Activated CD8-positive, alpha-beta memory T cell treated with anti-CD3 and anti-CD28 coated beads, Interleukin-2, amount 10 ng/mL, durations not matched to agents 7 days and 5 days (primary cell): Measurements from ENCODE around the gene DMBT1. TPM values are rescaled to one million over a fixed set of nuclear protein-coding genes. Genes with fewer than 3 reads are reported as not detected.

ENCODE experiments used
- ATAC-seq: fragments of 150-1000 bp; cut with Tn5 transposase; one replicate; pipeline ENCODE4 v1.10.0; 2021; ENCODE audit warnings: moderate library complexity
- CTCF ChIA-PET: fragments of 350-600 bp; sonication (Branson Sonifier 250); formaldehyde crosslinking; loops from one replicate; lab custom pipeline; 2021; ENCODE audit warnings: antibody characterized with exemption; lab: Charles Lee
- DNase-seq: peaks from one replicate; pipeline ENCODE4 v3.0.0-alpha.2; 2020
- H3K27ac Mint-ChIP-seq: one replicate; pipeline ENCODE4 v1.8.0; 2021; ENCODE audit warnings: mild to moderate bottlenecking, mixed read lengths
- H3K27me3 Mint-ChIP-seq: one replicate; pipeline ENCODE4 v1.8.0; 2021; ENCODE audit warnings: mixed read lengths
- H3K36me3 Mint-ChIP-seq: one replicate; pipeline ENCODE4 v1.8.0; 2021; ENCODE audit warnings: mild to moderate bottlenecking, mixed read lengths
- H3K4me1 Mint-ChIP-seq: one replicate; pipeline ENCODE4 v1.8.0; 2021; ENCODE audit warnings: mixed read lengths
- H3K4me3 Mint-ChIP-seq: one replicate; pipeline ENCODE4 v1.8.0; 2021; ENCODE audit warnings: mild to moderate bottlenecking, moderate library complexity, mixed read lengths
- H3K9me3 Mint-ChIP-seq: one replicate; pipeline ENCODE4 v1.8.0; 2022; ENCODE audit warnings: low read depth, mixed read lengths
- total RNA-seq, 2 experiments: library from RNA; stranded (reverse); gene quantifications; one replicate each; pipeline ENCODE4 v1.2.3, GENCODE V29; 2021

Gene DMBT1
- total RNA-seq, 2 experiments from 2014 or later = not detected

DNA sequence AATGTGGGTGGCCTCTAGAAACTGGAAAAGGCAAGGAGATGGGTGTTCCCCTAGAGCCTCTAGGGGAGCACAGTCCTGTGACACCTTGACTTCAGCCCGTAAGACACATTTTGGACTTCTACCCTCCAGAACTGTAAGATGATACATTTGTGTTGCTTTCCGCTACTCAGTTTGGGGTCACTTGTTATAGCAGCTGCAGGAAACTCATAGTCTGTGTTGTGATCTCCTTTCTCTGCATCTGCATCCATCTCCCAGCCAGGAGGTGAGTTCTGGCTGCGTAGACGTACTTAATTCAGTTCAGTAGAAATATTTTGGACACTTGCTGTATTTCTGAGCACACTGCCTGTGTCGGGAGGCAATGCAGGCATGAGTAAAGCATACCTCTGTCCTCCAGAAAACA lies 29.3 kb upstream of the DMBT1 start:
- DNase-seq (no peak), ATAC-seq (no peak)
- H3K27ac Mint-ChIP-seq = no peak overlapping the region
- H3K27me3 Mint-ChIP-seq = peaks cover 45% of the 10 kb centered on the region
- H3K4me1 Mint-ChIP-seq = peaks cover 16% of the 10 kb centered on the region
- no peak overlapping the region for H3K4me3 Mint-ChIP-seq
- no peaks in the 10 kb centered on the region for H3K9me3 Mint-ChIP-seq
- peaks cover 2% of the 10 kb centered on the region for H3K36me3 Mint-ChIP-seq
- CTCF ChIA-PET = no interaction called here

DNA sequence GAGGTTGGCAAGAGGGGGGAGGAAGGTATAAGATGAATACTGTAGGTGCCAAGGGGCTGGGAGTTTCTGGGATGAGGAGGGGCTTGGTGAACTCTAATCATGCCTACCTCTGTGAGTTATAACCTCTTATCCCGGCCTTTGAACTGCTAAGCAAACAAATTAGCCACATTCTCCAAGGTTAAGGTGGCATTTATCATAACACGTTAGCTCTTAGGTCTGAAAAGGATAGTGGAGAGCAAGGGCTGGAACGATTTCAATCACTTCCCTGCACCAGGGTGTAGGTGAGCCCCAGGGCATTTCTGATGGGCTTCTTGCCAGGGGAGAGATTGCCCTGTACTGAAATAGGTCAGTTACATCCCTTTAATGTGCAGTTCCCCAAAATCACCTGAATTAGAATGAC lies 28.6 kb upstream of the DMBT1 start:
- Mint-ChIP-seq H3K4me3 (no peak overlapping the region), H3K9me3 (no peaks in the 10 kb centered on the region), H3K27me3 (peaks cover 48% of the 10 kb centered on the region), H3K27ac (no peak overlapping the region), H3K4me1 (peaks cover 16% of the 10 kb centered on the region), H3K36me3 (peaks cover 2% of the 10 kb centered on the region)
- CTCF ChIA-PET = no interaction called here
- ATAC-seq (no peak), DNase-seq (no peak)

DNA sequence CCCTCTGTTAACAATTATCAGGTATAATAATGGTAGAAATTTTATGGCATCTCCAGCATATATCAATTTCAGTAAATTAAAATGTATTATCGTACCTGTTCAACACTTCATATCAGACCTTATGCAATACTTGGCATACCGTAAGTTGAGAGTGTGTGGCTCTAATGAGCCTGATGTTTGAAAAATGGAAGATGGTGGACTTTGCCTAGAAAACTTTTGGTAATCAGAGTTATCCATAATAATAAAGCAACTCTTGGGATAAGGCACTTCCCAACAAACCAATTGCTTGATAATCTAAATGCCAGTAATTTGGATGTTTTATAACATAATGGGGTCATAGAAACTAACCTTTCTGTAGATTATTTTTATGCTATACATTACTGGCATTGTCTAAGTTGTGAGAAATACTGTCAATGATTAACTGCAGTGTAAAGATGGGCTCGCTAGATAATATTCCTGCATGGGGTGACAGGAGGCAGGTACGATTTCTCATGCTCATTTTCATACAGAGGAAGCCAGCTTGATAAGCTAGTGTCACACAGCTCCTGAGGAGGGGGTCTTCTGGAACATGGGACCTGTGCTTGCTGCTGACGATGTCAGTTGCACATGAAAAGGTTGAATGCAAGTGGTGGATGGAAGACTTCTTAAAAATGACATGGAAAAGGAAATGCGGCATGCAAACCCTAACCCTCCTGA lies 27.8 kb upstream of the DMBT1 start:
- H3K4me3 Mint-ChIP-seq = no peak overlapping the region
- no peak overlapping the region for H3K27ac Mint-ChIP-seq
- ATAC-seq = no peak
- H3K4me1 Mint-ChIP-seq = peaks cover 23% of the 10 kb centered on the region
- no peak for DNase-seq
- CTCF ChIA-PET = no interaction called here
- H3K36me3 Mint-ChIP-seq = peaks cover 2% of the 10 kb centered on the region
- no peaks in the 10 kb centered on the region for H3K9me3 Mint-ChIP-seq
- H3K27me3 Mint-ChIP-seq = peaks cover 48% of the 10 kb centered on the region

DNA sequence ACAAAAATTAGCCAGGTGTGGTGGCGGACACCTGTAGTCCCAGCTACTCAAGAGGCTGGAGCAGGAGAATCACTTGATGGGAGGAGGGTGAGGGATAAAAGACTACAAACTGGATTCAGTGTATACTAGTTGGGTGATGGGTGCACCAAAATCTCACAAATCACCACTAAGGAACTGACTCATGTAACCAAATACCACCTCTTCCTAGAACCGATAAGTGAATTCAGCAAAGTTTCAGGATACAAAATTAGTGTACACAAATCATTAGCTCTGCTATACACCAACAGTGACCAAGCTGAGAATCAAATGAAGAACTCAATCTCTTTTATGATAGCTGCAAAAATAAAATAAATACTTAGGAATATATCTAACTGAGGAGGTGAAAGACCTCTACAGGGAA lies 23.0 kb upstream of the DMBT1 start:
- no peaks in the 10 kb centered on the region for H3K9me3 Mint-ChIP-seq
- ATAC-seq = no peak
- no peak overlapping the region for H3K27ac Mint-ChIP-seq
- CTCF ChIA-PET = interaction anchor here (1.0 to 2.4 kb wide), 5 partner anchors 13 to 46 kb away, joined by 3 to 9 read pairs (median 4); no protein-coding TSS in a partner anchor
- DNase-seq = no peak
- H3K4me1 Mint-ChIP-seq = peaks cover 37% of the 10 kb centered on the region
- H3K27me3 Mint-ChIP-seq = peaks cover 40% of the 10 kb centered on the region
- H3K36me3 Mint-ChIP-seq = peaks cover 2% of the 10 kb centered on the region
- H3K4me3 Mint-ChIP-seq = no peak overlapping the region

DNA sequence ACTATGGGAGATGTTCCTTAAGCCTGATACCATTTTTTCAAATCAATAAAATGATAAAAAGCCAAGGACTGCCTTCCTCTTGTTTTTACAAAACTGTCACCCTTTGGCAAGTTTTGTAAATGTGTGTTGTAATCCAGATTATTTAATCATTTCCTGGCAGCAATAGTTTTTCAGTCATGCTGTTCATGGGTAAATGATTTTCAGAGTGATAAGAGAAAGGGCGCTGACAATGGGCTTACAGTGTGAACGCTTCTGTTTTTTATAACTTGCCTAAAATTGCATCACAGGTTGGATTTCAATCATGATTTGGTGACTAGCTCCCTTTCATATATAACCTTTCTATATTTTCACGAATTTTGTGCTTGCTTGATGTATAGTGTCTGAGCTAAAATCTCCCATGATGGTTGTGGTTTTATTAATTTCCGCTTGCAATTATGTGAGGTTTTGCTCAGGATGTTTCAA lies 19.0 kb upstream of the DMBT1 start:
- Mint-ChIP-seq H3K36me3 (no peaks in the 10 kb centered on the region), H3K9me3 (no peaks in the 10 kb centered on the region), H3K27me3 (peaks cover 33% of the 10 kb centered on the region), H3K27ac (no peak overlapping the region), H3K4me3 (no peak overlapping the region), H3K4me1 (peaks cover 57% of the 10 kb centered on the region)
- ATAC-seq = no peak
- DNase-seq = no peak
- CTCF ChIA-PET = interaction anchor here (3.9 kb wide), 1 partner anchor 23 kb away, joined by 14 read pairs; no protein-coding TSS in a partner anchor

DNA sequence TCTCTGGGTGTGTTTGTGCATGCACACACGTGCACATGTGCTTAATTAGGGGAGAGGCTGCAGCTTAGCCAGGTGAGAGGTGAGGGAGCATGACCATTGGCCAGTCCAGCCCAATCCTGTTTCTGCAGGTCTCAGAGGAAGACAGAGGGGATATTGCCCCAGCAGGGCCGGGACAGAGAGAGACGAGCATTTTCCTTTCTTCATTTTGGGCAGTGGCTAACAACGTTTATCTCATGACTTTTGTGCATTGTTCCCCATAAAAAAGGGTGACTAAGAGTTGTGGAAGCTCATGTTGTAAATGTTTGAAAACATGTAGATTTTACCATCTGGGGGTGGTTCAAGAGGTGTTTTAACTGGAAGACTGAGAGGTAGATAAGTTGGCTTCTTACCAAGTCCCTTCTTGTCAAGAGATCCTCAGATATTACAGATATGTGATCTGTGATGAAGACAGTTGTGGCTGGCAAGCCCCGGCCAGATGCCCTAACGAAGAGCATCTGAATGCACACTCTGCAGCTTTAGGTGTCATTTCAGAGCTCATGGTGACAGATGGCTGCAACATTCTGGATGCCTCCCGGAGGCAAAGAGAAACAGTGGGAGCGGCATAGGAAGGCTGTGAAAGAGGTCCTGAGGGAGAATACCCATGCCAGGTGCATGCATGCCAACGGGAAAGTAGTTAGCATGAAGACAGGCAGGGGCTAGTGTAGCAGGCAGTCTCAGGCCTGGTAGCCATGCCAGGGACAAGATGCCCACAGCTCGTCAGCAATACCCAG lies 16.7 kb upstream of the DMBT1 start:
- Mint-ChIP-seq H3K4me1 (peaks cover 46% of the 10 kb centered on the region), H3K36me3 (no peaks in the 10 kb centered on the region), H3K27me3 (peaks cover 25% of the 10 kb centered on the region), H3K4me3 (no peak overlapping the region), H3K27ac (peak overlapping the region; percentile 37), H3K9me3 (no peaks in the 10 kb centered on the region)
- CTCF ChIA-PET = interaction anchor here (0.8 to 2.4 kb wide), 2 partner anchors 22 to 29 kb away, joined by 3 to 8 read pairs; no protein-coding TSS in a partner anchor
- DNase-seq (no peak), ATAC-seq (no peak)

DNA sequence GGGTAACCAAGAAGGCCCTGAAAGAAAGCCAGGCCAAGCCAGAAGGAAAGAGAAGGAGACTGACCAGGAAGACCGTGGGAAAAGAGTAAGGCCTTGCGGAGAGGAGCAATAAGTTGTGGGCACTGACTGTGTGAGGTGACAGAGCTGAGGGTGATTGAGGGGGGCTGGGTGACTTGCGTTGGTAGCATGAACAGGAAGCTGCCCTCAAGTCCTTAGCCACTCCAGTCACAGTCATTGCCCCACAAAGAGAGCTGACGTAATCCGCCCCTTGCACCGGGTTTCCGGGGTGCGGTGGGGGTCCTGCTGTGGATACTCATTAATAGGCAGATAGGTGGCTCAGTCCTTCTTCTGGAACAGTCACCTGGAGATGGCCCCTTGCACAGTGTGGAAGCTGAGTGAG lies 16.1 kb upstream of the DMBT1 start:
- CTCF ChIA-PET = interaction anchor here (0.8 to 2.4 kb wide), 2 partner anchors 21 to 29 kb away, joined by 3 to 8 read pairs; no protein-coding TSS in a partner anchor

DNA sequence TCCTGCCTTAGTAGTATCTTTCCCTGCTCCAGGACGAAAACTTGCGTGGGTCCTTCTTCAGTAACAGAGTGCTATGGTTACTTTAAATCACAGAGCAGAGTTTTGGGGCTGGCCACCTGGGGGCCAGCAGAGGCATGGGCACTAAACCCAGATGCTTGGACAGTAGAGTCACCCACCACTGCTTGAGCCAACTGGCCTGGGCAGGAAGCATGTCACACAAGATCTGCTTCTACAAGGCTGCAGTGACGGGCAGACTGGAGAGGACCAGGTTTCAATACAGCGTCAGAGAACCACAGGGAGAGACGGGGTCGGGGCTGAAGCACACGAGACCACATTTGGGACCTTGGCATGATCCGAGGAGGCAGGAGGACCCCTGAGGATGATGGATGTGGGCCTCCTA lies 14.3 kb upstream of the DMBT1 start:
- Mint-ChIP-seq H3K27me3 (peaks cover 12% of the 10 kb centered on the region), H3K36me3 (no peaks in the 10 kb centered on the region), H3K27ac (no peak overlapping the region), H3K4me3 (no peak overlapping the region), H3K4me1 (peaks cover 38% of the 10 kb centered on the region), H3K9me3 (no peaks in the 10 kb centered on the region)
- no peak for DNase-seq
- no peak for ATAC-seq
- CTCF ChIA-PET = no interaction called here

More for the DNA sequence above, 16.1 kb upstream of the DMBT1 start:
- Mint-ChIP-seq H3K27me3 (peaks cover 22% of the 10 kb centered on the region), H3K36me3 (no peaks in the 10 kb centered on the region), H3K27ac (peak overlapping the region; percentile 37), H3K4me3 (no peak overlapping the region), H3K4me1 (peaks cover 41% of the 10 kb centered on the region), H3K9me3 (no peaks in the 10 kb centered on the region)
- ATAC-seq (peak; percentile 85), DNase-seq (peak; percentile 68)

DNA sequence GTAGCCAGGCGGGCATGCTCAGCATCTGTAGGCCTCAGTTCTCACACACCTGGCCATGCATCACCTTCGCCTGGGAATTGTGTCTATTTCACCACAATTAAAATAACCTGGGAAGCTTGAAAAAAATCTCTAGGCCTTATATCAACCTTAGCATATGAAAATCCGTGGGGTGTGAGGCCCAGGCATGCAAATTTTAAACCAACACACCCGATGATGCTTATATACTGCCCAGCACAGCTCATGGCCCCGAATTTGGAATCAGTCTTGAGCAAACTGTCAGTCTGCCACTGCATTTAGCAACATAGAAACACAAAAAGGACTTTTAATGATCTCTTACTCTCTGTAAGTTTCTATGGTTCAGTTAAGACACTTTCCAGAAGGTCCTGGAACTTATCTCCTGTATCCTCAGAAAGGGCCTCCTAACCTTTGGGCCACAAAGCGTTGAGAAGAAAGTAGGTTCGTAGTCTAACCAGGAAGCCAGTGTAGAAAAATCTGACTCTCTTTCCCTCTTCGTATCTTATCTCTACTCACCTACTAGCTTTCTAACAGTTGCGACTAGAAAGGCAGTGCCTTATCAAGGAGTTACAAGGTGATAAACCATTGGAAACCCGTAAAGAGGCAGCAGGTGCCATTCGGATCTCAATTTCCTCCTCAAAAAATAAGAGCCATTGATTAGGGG lies 12.0 kb upstream of the DMBT1 start:
- H3K9me3 Mint-ChIP-seq = no peaks in the 10 kb centered on the region
- CTCF ChIA-PET = interaction anchor here (1.4 to 1.7 kb wide), 3 partner anchors 15 to 23 kb away, joined by 3 to 5 read pairs (median 4); no protein-coding TSS in a partner anchor
- peaks cover 23% of the 10 kb centered on the region for H3K4me1 Mint-ChIP-seq
- H3K27ac Mint-ChIP-seq = no peak overlapping the region
- no peak overlapping the region for H3K4me3 Mint-ChIP-seq
- DNase-seq (no peak), ATAC-seq (no peak)
- peaks cover 3% of the 10 kb centered on the region for H3K27me3 Mint-ChIP-seq
- H3K36me3 Mint-ChIP-seq = no peaks in the 10 kb centered on the region

DNA sequence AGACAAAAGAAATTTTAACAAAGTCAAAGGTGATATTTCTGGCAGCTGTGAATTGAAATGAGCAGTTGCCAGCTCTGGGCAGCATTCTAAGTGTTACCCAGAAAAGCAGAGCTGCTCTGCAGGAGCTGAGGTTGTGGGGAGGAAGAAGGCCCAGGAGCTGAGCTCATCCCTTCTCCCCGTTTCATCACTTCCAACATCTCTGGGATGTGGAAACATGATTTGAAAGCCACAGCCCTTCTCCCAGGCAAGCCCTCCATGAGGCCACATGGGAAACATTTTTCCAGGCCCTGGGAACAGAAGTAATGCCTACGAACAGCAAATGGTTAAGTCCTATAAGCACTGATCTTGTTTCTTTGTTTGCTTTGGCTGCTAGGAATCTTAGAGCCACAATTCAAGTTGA lies 10.9 kb upstream of the DMBT1 start:
- no peak overlapping the region for H3K4me3 Mint-ChIP-seq
- no peaks in the 10 kb centered on the region for H3K9me3 Mint-ChIP-seq
- H3K4me1 Mint-ChIP-seq = peaks cover 14% of the 10 kb centered on the region
- DNase-seq (no peak), ATAC-seq (no peak)
- no peak overlapping the region for H3K27ac Mint-ChIP-seq
- H3K27me3 Mint-ChIP-seq = no peaks in the 10 kb centered on the region
- H3K36me3 Mint-ChIP-seq = no peaks in the 10 kb centered on the region
- CTCF ChIA-PET = interaction anchor here (1.4 to 2.0 kb wide), 2 partner anchors 35 to 39 kb away, joined by 4 to 8 read pairs; no protein-coding TSS in a partner anchor

DNA sequence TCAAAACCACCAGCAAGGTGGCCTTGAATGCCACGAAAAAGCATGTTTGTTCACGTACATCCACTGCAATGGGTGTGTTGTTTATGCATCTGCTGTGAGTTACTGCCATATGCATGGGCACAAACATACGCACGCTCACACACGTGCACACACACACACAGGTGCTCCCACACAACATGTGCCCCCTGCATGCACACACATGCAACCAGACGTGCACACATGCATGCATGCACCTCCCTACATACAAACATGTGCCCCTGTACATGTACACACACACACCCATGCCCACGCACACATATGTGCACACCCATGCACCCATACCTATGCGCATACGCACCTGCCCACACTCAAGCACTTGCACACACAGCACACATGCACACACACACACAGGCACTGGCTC lies 10.1 kb upstream of the DMBT1 start:
- Mint-ChIP-seq H3K9me3 (no peaks in the 10 kb centered on the region), H3K27ac (no peak overlapping the region), H3K4me3 (no peak overlapping the region), H3K36me3 (no peaks in the 10 kb centered on the region), H3K4me1 (peaks cover 11% of the 10 kb centered on the region), H3K27me3 (no peaks in the 10 kb centered on the region)
- ATAC-seq = no peak
- CTCF ChIA-PET = interaction anchor here (0.6 to 2.0 kb wide), 4 partner anchors 15 to 40 kb away, joined by 3 to 8 read pairs (median 4); no protein-coding TSS in a partner anchor
- DNase-seq = no peak

DNA sequence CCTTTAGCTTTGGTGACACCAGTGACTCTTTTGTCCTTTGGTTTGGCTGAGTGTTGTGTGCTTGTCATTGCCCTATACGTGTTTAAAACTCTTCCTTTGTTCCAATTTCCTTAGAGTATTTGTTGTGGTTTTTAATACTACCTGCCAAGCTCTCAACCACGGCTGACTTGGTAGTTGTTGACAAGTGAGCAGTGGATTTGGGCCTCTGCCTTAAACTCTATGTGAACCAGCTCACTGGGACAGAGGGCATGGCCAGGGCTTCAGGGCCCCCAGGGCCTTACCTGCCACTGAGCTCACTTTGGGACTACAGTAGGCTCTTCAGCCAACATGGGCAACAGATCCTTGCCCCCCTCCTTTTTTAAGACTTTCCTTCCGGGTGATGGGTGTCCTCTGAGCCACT lies 9.6 kb upstream of the DMBT1 start:
- peaks cover 11% of the 10 kb centered on the region for H3K4me1 Mint-ChIP-seq
- CTCF ChIA-PET = interaction anchor here (0.6 to 2.0 kb wide), 5 partner anchors 14 to 40 kb away, joined by 3 to 8 read pairs (median 4); no protein-coding TSS in a partner anchor
- no peaks in the 10 kb centered on the region for H3K9me3 Mint-ChIP-seq
- ATAC-seq = no peak
- DNase-seq = no peak
- H3K27me3 Mint-ChIP-seq = no peaks in the 10 kb centered on the region
- no peak overlapping the region for H3K27ac Mint-ChIP-seq
- no peaks in the 10 kb centered on the region for H3K36me3 Mint-ChIP-seq
- H3K4me3 Mint-ChIP-seq = no peak overlapping the region

DNA sequence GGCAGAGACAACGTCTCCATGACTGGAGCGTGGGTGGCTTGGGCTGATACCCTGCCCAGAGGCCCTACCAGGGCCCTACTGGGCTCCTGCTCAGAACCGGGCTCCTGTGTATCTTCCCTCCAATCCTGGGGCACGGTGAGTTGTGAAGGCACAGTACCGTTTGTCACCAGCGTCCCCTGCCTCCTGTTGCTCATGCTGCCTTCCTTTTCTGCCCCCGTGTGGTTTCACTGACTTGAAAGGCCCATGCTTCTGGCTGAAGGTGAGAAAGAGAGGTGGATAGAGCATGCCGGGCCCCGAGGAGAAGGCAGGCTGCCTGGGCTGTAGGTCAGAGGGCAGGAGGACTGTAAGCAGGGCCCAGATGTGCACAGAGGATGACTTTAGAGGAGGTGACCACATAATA lies 9.1 kb upstream of the DMBT1 start:
- Mint-ChIP-seq H3K27ac (no peak overlapping the region), H3K27me3 (peaks cover 2% of the 10 kb centered on the region), H3K9me3 (no peaks in the 10 kb centered on the region), H3K4me3 (no peak overlapping the region), H3K4me1 (peaks cover 11% of the 10 kb centered on the region), H3K36me3 (no peaks in the 10 kb centered on the region)
- CTCF ChIA-PET = interaction anchor here (0.7 to 2.0 kb wide), 3 partner anchors 14 to 41 kb away, joined by 3 to 8 read pairs (median 4); no protein-coding TSS in a partner anchor
- peak; percentile 63 for DNase-seq
- peak; percentile 61 for ATAC-seq
